Measurements from ENCODE around the gene KCNJ6. TPM values are rescaled to one million over a fixed set of nuclear protein-coding genes. Genes with fewer than 3 reads are reported as not detected.

KCNJ6 gene
- total and polyA plus RNA-seq, 4 donors = 0.01 TPM; not detected in 3

DNA sequence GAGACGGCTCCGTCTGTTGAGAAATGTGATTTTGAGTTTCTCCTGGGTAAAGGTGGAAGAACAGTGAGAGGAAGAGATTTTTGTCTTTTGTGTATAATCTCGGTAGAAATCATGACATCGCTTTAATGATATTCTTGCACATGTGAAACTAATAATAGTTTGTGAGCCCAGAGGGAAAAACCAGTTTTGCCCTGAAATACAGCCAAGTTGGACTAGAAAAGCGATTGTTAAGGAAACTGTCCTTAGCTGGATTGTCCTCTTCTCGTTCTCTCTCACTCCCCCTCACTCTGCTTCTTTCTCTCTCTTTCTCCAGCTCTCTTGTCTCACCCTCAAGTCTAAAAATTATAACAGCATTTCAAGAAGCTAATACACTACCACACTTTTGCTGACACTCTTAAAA lies 17.1 kb downstream of the KCNJ6 start:
- H3K36me3 ChIP-seq (ENCODE audit: control insufficient read depth in 4 of 4, insufficient read depth in 3 of 4, low read depth in 1 of 4, low read length in 3 of 4) = no peaks in the 10 kb centered on the region
- WGBS = 75% methylated on average over 6 of the region's 6 CpGs
- TF ChIP-seq RAD21 (IDR thresholded peaks at IDR 0.05) (no peak), NR2F2 (IDR thresholded peaks at IDR 0.05) (no peak), FOXA1 (IDR thresholded peaks at IDR 0.05) (no peak), TAF1 (conservative IDR thresholded peaks at IDR 0.05) (no peak), YY1 (IDR thresholded peaks at IDR 0.05) (no peak), RXRA (IDR thresholded peaks at IDR 0.05) (no peak), HNF4G (IDR thresholded peaks at IDR 0.05) (no peak), SP1 (IDR thresholded peaks at IDR 0.05) (no peak), JUND (IDR thresholded peaks at IDR 0.05) (no peak), FOXA2 (IDR thresholded peaks at IDR 0.05) (no peak), EGR1 (IDR thresholded peaks at IDR 0.05; ENCODE audit: low read depth in 2 of 2) (no peak)
- TF ChIP-seq, protein P1, sequence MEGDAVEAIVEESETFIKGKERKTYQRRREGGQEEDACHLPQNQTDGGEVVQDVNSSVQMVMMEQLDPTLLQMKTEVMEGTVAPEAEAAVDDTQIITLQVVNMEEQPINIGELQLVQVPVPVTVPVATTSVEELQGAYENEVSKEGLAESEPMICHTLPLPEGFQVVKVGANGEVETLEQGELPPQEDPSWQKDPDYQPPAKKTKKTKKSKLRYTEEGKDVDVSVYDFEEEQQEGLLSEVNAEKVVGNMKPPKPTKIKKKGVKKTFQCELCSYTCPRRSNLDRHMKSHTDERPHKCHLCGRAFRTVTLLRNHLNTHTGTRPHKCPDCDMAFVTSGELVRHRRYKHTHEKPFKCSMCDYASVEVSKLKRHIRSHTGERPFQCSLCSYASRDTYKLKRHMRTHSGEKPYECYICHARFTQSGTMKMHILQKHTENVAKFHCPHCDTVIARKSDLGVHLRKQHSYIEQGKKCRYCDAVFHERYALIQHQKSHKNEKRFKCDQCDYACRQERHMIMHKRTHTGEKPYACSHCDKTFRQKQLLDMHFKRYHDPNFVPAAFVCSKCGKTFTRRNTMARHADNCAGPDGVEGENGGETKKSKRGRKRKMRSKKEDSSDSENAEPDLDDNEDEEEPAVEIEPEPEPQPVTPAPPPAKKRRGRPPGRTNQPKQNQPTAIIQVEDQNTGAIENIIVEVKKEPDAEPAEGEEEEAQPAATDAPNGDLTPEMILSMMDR (IDR thresholded peaks at IDR 0.05; ENCODE audit: low read depth, low read length, missing input control) = no peak
- TF ChIP-seq, protein P2, sequence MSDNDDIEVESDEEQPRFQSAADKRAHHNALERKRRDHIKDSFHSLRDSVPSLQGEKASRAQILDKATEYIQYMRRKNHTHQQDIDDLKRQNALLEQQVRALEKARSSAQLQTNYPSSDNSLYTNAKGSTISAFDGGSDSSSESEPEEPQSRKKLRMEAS (IDR thresholded peaks at IDR 0.05) = no peak
- TF ChIP-seq, protein P3, sequence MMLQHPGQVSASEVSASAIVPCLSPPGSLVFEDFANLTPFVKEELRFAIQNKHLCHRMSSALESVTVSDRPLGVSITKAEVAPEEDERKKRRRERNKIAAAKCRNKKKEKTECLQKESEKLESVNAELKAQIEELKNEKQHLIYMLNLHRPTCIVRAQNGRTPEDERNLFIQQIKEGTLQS (IDR thresholded peaks at IDR 0.05) = no peak
- TF ChIP-seq, protein P4, sequence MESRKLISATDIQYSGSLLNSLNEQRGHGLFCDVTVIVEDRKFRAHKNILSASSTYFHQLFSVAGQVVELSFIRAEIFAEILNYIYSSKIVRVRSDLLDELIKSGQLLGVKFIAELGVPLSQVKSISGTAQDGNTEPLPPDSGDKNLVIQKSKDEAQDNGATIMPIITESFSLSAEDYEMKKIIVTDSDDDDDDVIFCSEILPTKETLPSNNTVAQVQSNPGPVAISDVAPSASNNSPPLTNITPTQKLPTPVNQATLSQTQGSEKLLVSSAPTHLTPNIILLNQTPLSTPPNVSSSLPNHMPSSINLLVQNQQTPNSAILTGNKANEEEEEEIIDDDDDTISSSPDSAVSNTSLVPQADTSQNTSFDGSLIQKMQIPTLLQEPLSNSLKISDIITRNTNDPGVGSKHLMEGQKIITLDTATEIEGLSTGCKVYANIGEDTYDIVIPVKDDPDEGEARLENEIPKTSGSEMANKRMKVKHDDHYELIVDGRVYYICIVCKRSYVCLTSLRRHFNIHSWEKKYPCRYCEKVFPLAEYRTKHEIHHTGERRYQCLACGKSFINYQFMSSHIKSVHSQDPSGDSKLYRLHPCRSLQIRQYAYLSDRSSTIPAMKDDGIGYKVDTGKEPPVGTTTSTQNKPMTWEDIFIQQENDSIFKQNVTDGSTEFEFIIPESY (IDR thresholded peaks at IDR 0.05) = no peak
- no peak for DNase-seq (ENCODE audit: low spot score)
- no peak overlapping the region for H3K27ac ChIP-seq (ENCODE audit: low read depth in 1 of 2, low read length in 2 of 2)
- H3K9ac ChIP-seq (ENCODE audit: low read depth in 1 of 2, low read length in 2 of 2) = no peak overlapping the region
- H3K27me3 ChIP-seq (ENCODE audit: control insufficient read depth in 4 of 4, insufficient read depth in 4 of 4, low read length in 3 of 4) = peaks cover 0 to 8% (median under 1%) of the 10 kb centered on the region in 4 donors
- H3K4me1 ChIP-seq (ENCODE audit: control insufficient read depth in 4 of 4, insufficient read depth in 4 of 4, low read length in 3 of 4) = no peaks in the 10 kb centered on the region
- no peak overlapping the region for H3K4me3 ChIP-seq (ENCODE audit: low read depth in 1 of 3, low read length in 3 of 3)
- peaks cover 0 to 1% (median 0%) of the 10 kb centered on the region in 4 donors for H3K9me3 ChIP-seq (ENCODE audit: control insufficient read depth in 4 of 4, low read length in 3 of 4)

DNA sequence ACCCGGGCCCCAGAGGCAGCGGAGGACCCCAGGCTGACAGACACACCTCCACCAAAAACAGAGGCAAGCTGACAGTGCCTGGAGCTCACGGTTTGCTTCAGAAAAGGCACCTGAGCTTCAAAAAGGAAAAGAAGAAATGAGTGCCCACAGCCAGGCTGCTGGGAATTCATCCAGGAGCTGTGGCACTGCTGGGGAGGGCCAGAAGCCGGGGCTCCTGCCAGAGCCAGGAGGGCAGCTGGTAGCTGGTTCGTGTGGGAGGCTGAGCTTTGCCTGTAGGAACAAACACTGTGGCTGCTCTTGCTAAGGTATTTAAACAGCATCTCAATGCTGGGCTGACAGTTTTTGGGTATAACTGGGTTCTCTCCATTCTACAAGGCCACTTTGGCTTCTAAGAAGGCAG lies 19.5 kb downstream of the KCNJ6 start:
- no peak overlapping the region for H3K4me3 ChIP-seq (ENCODE audit: low read depth in 1 of 3, low read length in 3 of 3)
- H3K27ac ChIP-seq (ENCODE audit: low read depth in 1 of 2, low read length in 2 of 2) = no peak overlapping the region
- H3K9ac ChIP-seq (ENCODE audit: low read depth in 1 of 2, low read length in 2 of 2) = no peak overlapping the region
- no peak for DNase-seq (ENCODE audit: low spot score)
- peaks cover 0 to 1% (median 0%) of the 10 kb centered on the region in 4 donors for H3K9me3 ChIP-seq (ENCODE audit: control insufficient read depth in 4 of 4, low read length in 3 of 4)
- no peaks in the 10 kb centered on the region for H3K36me3 ChIP-seq (ENCODE audit: control insufficient read depth in 4 of 4, insufficient read depth in 3 of 4, low read depth in 1 of 4, low read length in 3 of 4)
- TF ChIP-seq HNF4G (IDR thresholded peaks at IDR 0.05) (no peak), SP1 (IDR thresholded peaks at IDR 0.05) (no peak), HNF4A (conservative IDR thresholded peaks at IDR 0.05) (no peak), RXRA (IDR thresholded peaks at IDR 0.05) (no peak)
- TF ChIP-seq, protein P3 (IDR thresholded peaks at IDR 0.05) = no peak
- TF ChIP-seq, protein P4 (IDR thresholded peaks at IDR 0.05) = no peak
- TF ChIP-seq, protein P1 (IDR thresholded peaks at IDR 0.05; ENCODE audit: low read depth, low read length, missing input control) = no peak
- whole genome bisulfite sequencing = 67% methylated on average over 5 of the region's 5 CpGs
- no peaks in the 10 kb centered on the region for H3K4me1 ChIP-seq (ENCODE audit: control insufficient read depth in 4 of 4, insufficient read depth in 4 of 4, low read length in 3 of 4)
- H3K27me3 ChIP-seq (ENCODE audit: control insufficient read depth in 4 of 4, insufficient read depth in 4 of 4, low read length in 3 of 4) = peaks cover 0 to 8% (median under 1%) of the 10 kb centered on the region in 4 donors

Measured in liver (tissue), 9 donors.